ENCODE measurements around the gene CAD.

The CAD gene

DNA sequence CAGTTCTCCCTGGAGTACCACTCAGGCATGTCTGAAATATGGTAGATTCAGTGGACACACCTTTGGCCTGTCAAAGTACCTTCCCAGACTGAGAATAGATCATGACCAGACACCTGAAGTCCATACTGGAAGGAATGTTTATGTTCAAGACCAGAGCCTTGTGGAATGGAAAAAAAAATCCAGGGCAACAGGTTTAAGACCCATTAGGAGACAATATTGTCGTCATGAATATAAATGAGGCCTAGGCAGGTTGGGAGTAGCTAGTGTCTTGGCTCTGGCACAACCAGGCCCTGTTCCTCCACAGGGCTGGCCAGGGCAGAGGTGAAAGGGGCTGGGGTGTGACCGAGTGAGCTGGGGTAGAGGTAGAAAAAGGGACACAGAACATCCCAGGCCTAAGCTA lies 18.5 kb upstream of the CAD start:
- no peak for DNase-seq (ENCODE audit: low spot score)

DNA sequence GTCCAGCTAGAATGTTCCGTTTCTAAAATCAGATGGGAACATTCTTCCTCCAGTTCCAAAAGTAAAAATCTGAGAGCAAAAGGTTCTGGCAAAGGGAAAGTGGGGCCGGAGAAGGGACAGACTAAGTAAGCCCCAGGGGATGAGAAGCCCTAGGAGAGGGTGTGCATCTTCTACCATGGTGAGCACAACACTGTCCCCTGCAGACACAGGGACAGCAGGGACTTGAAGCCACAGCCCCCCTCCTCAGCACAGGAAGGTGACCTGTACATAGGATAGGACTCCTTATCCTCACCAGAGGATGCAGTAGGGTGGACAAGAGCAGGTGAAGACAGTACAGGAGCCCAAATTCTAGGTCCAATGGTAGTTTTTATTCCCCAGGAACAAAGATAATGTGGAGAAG lies 17.9 kb upstream of the CAD start:
- DNase-seq (ENCODE audit: low spot score), result no peak

DNA sequence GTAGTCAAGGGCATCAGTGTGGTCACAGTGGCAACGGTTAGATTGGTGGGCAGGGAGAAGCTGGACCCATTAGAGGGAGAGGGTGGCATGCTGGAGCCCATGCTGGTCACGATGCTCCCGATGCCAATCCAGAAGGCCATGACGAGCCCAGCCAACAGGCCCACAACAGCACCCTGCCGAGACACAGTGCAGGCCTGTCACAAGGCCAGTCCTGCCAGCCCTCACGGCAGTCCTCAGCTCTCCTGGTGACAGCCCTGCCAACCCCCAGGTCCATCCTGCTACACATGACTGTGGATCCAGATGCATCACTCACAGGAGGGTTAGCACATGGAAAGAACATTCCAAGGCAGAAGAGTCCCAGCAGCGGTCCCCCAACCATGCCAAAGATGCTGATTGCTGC lies 15.5 kb upstream of the CAD start:
- no peak for DNase-seq (ENCODE audit: low spot score)

DNA sequence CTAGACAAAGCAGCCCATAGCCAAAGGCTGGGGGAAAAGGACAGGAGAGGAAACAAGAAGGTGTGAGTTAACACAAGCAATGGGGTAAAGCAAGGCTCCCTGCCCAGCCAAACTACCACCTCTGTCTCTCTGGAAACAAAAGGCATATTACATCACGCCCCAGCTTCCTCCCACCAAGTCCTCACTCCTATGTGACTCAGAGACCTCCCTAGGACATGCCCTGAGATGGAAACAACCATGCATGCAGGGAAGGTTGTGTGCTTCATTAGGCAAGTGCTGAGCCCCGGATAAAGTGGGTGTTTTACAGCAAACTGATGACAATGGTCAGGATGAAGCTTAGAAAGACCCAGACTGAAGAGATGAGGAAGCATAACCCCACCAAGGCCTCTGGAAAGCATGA lies 14.3 kb upstream of the CAD start:
- DNase-seq (ENCODE audit: low spot score), result no peak

DNA sequence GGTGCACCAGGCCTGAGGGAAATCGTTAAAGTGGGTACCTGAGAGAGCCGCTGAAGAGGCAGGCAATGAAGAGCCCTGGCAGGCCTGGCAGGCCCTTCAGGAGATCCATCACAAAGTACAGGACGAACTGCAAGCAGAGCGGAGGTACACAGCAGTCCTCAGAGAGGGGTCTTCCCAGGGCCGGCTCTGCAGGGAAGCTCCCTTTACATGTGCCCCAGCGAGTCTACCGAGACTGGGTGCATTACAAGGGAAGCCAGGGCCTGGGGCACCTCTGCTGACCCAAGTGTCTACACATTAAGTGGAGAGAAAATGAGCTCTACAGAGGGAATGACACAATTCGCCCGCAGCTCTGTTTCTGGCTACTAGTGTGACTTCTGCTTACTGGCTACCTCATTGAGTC lies 13.4 kb upstream of the CAD start:
- no peak for DNase-seq (ENCODE audit: low spot score)

DNA sequence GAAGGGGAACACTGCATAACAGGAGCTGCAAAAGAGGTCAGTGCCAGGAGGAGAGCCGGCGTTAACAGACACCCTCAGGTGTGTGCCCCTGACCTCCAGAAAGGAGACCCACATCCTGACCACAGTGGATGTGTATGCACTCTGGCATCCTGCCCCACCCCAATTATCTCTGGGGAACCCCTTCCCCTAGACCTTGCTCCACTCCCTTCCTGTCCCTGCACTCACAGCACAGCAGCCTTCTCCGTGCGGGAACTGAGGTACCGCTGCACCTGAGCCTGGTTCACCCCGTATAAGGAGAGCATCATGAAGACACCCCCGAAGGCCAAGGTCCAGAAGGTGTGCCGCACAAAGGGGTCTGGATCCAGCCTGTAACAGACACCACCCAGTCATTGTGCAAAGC lies 12.6 kb upstream of the CAD start:
- no peak for DNase-seq (ENCODE audit: low spot score)

DNA sequence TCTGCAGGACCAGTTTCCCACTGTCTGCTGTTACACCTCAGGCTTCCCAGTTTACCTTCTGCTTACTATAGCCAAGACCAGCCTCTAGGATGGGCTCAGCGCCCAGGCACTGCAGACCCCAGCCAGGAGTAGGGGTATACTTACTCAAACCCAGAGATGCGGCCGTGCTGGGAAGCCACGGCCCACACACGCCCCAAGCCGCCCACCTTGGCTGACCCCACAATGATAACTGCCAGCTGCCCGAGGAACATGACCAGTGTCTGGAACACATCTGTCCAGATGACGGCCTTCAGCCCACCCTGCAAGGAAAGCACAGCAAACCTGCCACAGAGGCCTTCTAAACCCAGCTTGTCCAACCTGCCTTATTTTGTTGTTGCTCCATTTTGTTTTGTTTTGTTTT lies 12.0 kb upstream of the CAD start:
- no peak for DNase-seq (ENCODE audit: low spot score)

DNA sequence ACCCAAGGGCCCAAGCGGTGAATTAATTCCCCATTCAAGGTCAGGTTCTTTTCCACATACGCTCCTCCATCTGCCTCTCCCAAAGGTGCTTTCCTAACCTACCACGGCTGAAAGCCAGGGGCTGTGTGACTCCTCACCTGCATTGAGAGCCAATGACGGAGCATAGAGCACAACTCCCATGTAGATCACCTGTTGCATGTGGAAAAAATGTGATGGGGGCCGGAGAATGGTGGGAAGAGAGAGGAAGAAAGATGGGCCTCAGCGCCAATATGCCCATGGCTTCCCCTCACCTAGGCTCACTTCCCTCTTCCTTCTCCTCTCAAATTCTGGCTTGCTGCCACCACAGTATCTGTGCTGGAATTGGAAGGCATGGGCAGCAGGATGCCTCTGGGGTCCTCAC lies 10.8 kb upstream of the CAD start:
- no peak for DNase-seq (ENCODE audit: low spot score)

DNA sequence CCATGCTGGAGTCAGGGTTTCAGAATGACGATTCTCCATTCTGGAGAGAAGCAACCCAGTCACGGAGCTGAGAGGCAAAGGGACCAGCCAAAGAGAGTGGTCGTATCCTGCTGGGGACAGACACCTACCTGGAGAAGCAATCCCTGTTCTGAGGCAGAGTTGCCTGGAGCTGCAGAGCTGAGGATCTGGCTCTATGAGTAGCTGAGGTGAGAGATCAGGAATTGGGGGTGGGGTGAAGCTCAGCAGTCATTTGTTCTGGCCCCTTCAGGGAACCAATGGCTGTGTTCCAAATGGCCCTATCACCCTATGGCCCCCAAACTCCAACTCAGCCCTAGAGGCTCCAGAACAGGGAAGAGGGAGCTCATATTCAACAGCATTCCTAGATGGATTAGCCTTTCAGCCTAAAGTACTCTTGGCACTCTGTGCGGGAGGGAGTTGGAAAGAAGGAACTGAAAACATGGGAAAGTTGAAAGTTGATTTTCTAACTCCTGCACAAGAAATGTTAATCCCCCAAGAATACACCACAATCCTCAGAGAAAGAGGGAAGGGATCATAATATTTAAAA lies 8.6 kb upstream of the CAD start:
- no peak for DNase-seq (ENCODE audit: low spot score)

DNA sequence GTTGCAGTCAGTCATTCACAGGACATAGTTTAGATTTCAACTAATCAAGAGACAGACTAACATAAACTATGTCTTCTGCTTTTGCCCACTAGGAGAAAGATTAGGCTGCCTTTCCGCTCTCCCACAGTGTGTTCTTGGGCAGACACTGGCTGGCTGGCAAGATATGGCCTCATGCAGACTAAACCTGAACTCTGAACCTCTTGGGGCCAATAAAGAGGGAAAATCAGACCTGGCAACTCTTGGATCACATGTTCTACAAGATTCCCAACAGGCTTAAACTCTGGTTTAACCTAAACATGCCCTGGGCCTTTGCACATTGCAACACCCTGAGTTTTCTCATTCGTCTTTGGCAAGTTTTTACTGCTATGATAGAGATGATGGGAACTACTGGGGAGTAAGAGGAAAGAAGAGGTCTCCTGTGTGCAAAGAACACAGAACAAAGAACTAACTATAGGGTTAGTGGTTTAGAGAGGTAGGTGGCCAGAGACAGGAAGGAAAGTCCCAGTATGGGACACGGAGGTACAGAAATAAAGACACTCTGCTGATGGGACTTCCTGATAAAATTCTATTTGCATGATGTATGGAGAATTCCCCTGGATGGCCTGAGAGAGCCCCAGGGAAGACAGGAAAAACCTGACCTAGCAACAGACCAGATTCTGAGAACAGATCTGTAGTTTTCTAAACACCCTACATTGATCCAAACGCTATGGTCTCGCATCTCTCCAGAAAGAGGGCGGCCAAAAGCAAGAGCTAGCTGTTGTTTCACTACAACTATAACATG lies 7.4 kb upstream of the CAD start:
- no peak for DNase-seq (ENCODE audit: low spot score)

DNA sequence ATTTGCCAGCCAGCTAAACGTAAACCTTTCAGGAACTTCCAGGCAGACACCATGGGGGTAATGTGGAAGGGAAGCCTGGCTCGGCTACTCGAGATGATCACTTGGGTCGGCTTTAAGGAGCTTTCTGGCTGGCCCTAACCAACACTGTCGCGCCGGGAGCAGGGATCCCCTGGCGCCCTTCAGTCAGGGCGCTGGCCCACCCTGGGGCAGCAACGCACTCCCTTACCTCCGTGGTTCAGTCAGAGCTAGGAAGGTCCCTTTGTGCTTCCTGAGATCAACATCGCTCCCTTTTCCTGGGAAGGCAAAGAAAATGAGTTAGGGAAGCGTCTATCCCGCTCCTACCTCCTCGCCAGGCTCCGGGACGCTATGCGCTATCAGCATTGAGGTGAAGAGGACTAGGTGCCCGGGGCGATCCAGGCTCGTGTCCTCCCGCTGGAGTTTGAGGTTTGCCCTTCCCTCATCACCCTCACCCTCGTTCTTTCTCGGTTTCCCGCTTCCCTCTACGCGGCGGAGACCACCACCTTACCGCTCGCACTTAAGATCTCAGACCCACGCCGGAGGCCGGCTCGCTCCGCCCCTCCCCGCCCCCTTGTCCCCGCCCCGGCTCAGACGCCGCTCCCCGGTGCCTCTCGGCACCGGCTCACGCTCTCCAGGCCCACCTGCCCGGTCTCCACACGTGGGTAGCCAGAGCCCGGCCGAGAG lies 5.8 kb upstream of the CAD start:
- DNase-seq (ENCODE audit: low spot score), result no peak

DNA sequence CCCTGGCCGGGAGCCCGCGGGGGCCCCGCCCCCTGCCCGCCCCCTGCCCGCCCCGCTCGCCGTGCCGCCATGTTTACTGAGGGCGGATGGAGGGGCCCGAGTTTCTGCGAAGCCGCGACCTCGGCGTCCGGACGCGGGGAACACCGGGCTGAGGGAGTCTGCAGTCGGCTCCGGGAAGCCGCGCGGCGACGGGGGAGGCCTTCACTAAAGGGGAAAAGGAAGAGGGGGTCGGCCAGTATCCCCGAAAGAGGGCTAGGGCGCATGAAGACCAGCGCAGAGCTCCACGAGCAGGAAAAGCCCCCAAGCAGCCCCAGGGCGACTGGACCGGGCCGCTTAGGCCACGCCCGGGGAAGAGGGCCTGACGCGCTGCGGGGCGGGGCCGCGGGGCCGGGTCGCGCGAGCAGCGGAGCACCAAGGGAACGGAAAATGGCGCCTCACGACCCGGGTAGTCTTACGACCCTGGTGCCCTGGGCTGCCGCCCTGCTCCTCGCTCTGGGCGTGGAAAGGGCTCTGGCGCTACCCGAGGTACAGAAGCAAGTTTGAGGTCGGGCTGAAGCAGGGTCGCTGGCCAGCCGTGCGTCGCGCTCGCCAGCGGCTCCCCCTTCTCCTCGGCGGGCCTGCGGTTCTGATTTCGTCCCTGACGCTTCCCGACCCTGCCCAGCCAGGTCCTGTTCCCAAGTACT lies 5.1 kb upstream of the CAD start, which contains the start of the genes ATRAID and SLC5A6:
ATRAID (plus strand) TSS at position 99 of the 683 bp plus-strand sequence; CDS start at position 427, 328 bp downstream.
SLC5A6 (minus strand) TSS at position 326 of the 683 bp plus-strand sequence. CDS start 4,618 bp downstream, outside the sequence.
- DNase-seq (ENCODE audit: low spot score), result peak; percentile 86

DNA sequence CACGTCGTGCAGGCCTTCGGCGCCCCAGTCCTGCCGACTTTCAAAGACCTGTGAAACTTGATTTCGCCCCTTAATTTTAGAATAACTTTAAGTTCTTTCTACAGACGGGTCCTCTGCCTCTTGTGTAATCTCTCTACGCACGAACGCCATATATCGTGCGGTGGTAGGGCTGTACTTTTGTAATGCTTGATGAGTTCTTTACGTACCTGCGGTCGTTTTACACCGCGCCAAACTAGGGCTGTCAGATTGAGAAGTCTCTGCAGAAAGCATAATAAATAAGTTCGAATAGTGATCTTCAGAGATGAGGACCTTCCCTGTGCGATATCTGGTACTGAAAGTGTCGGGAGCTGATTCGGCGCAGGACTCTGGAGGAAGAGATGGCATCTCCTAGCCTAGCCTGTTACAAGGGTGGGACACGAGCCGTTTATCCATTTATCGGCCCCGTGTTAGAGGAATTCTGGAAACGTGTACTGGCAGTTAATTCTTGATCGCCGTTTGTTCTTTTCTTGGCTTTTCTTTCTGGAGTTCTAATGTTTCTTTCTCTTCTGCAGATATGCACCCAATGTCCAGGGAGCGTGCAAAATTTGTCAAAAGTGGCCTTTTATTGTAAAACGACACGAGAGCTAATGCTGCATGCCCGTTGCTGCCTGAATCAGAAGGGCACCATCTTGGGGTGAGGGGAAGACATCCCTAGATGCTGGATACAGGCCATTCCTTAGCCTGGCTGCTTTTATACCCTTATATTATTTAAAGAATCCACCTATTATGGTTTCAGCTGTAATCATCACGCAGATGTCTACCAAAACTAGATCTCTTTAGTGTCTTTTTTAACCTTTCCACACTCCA lies 4.3 kb upstream of the CAD start:
- no peak for DNase-seq (ENCODE audit: low spot score)

DNA sequence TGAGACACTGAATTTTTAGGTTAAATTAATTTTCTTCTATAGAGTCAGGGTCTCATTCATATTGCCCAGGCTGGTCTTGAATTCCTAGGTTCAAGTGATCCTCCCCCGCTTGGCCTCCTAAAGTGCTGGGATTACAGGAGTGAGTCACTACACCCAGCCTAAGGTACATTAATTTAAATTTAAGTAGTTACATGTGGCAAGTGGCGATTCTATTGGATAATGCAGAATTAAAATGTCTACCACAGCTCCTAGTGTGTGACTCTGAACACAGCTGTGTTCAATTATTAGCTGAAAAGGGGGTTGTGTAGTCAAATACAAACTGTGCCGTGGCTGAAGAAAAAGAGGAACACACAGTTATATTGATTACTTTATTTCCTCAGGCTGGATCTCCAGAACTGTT lies 2.2 kb upstream of the CAD start:
- DNase-seq (ENCODE audit: low spot score), result no peak

DNA sequence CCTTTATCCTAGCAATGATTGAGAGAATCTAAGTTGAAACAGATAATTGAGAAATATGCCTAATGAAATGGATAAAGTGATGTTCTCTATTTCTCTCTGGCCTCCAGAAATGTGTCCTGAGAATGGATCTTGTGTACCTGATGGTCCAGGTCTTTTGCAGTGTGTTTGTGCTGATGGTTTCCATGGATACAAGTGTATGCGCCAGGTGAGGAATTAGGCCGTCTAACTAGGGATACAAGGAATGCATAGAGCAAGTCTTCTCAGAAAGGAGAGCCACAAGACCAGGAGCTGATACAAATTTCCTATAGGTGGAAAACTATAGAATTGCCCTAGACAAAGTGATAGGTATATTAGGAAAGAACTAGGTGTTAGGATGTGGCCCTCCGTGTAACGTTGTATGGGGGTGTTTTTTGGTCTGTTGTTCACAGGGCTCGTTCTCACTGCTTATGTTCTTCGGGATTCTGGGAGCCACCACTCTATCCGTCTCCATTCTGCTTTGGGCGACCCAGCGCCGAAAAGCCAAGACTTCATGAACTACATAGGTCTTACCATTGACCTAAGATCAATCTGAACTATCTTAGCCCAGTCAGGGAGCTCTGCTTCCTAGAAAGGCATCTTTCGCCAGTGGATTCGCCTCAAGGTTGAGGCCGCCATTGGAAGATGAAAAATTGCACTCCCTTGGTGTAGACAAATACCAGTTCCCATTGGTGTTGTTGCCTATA lies 592 bp upstream of the CAD start:
- DNase-seq (ENCODE audit: low spot score), result no peak

DNA sequence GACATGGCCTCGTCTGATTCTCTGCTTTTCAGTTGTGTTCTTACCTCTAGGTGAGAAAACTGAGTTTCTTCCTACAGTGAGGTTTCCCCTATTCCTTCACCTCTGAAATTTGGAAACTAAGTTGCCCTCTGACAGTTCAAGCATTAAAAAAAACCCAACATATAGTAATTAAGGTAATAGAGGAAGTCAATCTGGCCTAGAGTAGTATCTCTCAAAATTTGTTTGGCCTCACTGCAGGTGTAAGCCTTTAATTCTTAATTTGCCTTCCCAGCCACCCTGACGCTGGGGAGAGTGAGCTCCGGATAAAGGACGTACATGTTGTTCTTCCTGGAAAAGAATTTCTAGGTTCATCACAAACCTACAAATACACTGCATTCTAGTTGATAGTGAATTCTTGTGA lies 1.4 kb downstream of the CAD start:
- DNase-seq (ENCODE audit: low spot score), result no peak

DNA sequence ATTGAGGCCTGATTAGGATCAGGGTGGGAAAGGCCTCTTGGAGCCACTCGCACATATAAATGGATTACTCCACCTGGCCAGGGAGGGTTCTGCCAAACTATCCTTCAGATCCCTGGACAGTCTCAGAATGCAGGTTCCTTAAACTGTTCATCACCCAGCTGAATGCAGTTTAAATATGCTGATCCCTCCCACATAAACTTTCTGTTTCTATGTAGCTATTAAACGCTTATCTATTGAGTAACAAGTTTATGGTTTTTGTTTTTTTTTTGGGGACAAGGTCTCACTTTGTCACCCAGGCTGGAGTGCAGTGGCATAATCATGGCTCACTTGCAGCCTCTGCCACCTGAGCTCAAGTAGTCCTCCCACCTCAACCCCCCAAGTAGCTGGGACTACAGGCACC lies 1.9 kb downstream of the CAD start:
- DNase-seq (ENCODE audit: low spot score), result no peak

DNA sequence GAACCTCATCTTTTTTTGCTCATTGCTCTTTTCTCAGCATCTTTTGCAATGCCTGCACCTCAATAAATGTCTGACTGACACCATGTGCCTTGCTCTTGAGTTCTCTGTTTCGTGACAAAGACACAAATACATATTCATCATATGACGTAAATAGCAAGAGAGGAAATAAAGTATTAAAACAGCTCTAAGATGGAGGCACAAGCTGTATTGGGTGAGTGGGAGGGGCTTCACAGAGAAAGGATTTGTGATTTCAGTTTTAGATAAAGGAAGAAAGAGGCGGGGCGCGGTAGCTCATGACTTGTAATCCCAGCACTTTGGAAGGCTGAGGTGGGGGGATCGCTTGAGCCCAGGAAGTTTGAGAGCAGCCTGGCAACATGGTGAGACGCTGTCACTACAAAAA lies 2.9 kb downstream of the CAD start:
- no peak for DNase-seq (ENCODE audit: low spot score)

DNA sequence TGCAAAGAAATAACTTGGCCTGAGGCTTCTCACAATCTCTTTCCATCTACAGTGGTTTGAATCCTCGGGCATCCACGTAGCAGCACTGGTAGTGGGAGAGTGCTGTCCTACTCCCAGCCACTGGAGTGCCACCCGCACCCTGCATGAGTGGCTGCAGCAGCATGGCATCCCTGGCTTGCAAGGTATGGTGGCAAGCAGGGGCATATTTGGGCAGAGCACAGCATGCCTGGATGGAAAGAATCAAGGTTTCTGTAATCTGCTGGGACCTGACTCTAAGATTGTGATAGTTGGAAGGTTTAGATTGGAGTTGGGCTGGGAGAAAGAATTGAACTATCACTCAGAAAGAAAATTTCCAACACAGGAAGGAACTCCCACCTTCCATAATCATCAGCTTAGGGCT lies 4.0 kb downstream of the CAD start:
- no peak for DNase-seq (ENCODE audit: low spot score)

DNA sequence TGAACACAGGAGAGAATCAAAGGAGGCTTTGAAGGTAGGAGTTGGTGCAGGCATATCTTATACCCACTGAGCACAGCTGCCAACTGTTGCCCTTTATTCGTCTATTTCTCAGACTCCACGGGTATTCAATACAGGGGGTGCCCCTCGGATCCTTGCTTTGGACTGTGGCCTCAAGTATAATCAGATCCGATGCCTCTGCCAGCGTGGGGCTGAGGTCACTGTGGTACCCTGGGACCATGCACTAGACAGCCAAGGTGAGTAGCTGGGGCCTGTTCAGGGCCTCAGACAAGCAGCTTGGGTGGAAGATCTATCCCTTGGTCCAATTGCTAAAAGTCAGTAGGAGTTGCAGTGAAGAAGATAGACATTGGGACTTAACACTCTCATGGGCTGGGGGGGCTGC lies 5.2 kb downstream of the CAD start:
- DNase-seq (ENCODE audit: low spot score), result no peak

DNA sequence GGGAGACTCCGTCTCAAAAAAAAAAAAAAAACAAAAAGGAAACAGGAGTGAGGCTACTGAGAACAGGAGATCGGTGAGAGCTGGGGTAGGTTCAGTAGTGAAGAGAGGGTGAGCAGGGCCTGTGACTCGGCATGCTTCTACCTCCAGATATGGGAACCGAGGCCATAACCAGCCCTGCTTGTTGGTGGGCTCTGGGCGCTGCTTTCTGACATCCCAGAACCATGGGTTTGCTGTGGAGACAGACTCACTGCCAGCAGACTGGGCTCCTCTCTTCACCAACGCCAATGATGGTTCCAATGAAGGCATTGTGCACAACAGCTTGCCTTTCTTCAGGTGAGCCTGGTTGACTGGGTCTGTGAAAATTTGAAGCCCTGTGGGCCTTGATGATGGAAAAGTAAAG lies 6.2 kb downstream of the CAD start:
- no peak for DNase-seq (ENCODE audit: low spot score)

All from cerebellar cortex (tissue), 1 donor.